ENCODE measurements around the gene SLC6A3. TPM values are rescaled to one million over a fixed set of nuclear protein-coding genes. Genes with fewer than 3 reads are reported as not detected.

Gene SLC6A3
- total RNA-seq (under 1 TPM in 3 of 7 donors, not detected in 4; 0.09 to 0.27 (median 0.18) TPM), polyA plus RNA-seq (under 1 TPM; 0.02 to 0.06 (median 0.03) TPM)
- long read RNA-seq, donor 1, result 0 reads
- long read RNA-seq, donor 2, result 0 reads

DNA sequence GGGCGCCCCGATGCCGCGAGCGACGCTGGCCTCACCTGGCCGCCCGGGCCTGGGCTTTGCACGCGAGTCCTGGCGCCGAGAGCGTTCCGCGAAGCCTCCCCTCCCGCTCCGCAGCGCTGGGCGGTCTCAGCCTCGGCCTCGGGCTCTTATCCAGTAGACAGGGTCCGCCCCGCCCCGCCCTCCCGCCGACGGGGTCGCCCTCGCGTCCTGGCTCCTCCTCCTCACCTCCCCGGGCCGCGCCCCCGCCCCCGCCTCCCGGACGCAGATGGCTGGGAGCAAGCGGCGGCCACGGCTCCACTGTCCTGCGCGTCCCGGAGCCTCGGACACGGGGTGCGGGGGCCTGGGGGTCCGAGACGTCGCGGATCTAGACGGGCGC is at the start of gene SLC6A3:
Gene SLC6A3 (minus strand): TSS at position 128 of the 376 bp plus-strand sequence. CDS start 2,243 bp downstream, outside the sequence.
- peak within 1 kb of the TSS; percentile 7 to 62 (median 24) for H3K4me3 ChIP-seq
- no peak within 1 kb of the TSS for H3K27ac ChIP-seq

DNA sequence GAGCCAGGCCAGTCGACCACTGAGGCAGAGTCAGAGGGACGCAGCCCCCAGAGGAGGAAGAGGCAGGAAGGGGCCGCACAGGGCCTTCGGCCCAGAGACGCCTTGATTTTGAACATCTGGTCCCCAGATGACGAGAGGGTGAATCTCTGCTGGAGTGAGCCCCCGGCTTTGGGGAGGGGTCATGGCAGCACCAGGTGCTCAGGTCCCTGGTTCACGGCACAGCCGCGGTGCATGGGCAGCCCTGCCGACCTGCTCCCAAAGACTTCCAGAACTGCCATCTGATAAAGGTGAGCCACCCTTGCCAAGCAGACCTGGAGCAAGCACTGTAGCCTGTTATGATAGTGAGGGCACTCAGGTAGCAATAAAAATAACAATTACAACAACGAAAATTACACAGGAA is 48.7 kb upstream of the SLC6A3 start:
- peaks cover 0 to 90% (median 47%) of the 10 kb centered on the region in 6 donors for H3K36me3 ChIP-seq
- TF ChIP-seq, protein P1, sequence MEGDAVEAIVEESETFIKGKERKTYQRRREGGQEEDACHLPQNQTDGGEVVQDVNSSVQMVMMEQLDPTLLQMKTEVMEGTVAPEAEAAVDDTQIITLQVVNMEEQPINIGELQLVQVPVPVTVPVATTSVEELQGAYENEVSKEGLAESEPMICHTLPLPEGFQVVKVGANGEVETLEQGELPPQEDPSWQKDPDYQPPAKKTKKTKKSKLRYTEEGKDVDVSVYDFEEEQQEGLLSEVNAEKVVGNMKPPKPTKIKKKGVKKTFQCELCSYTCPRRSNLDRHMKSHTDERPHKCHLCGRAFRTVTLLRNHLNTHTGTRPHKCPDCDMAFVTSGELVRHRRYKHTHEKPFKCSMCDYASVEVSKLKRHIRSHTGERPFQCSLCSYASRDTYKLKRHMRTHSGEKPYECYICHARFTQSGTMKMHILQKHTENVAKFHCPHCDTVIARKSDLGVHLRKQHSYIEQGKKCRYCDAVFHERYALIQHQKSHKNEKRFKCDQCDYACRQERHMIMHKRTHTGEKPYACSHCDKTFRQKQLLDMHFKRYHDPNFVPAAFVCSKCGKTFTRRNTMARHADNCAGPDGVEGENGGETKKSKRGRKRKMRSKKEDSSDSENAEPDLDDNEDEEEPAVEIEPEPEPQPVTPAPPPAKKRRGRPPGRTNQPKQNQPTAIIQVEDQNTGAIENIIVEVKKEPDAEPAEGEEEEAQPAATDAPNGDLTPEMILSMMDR (IDR thresholded peaks at IDR 0.05 in 8 of 11, conservative IDR thresholded peaks at IDR 0.05 in 3 of 11), result no peak
- TF ChIP-seq POLR2AphosphoS5 (IDR thresholded peaks at IDR 0.05) (no peak), POLR2A (IDR thresholded peaks at IDR 0.05) (no peak)
- DNase-seq, result no peak
- no peaks in the 10 kb centered on the region for H3K27me3 ChIP-seq (replicated peaks in 1 of 7)
- H3K4me3 ChIP-seq, result peak overlapping the region in 5 of 8 donors; percentile 16 to 62 (median 30)
- H3K9me3 ChIP-seq, result no peaks in the 10 kb centered on the region
- H3K4me1 ChIP-seq, result peaks cover 42 to 100% (median 93%) of the 10 kb centered on the region in 6 donors
- 76 to 88% (median 80%) methylated on average over 12 of the region's 12 CpGs for WGBS, 5 donors
- intact Hi-C loops (cut with DNase I; ENCODE audit: low total_unique reads), result loop anchor here (5.0 kb wide), 1 partner anchor 33 kb away; no protein-coding TSS in a partner anchor
- H3K27ac ChIP-seq, result peak overlapping the region; percentile 67 to 96 (median 90)

More for the DNA sequence above, at the start of gene SLC6A3:
- H3K27me3 ChIP-seq (replicated peaks in 1 of 7), result peaks cover 15 to 79% (median 65%) of the 10 kb centered on the region in 7 donors
- intact Hi-C loops (cut with DNase I; ENCODE audit: low total_unique reads), result no loop called here
- H3K36me3 ChIP-seq, result no peaks in the 10 kb centered on the region
- WGBS, 5 donors, result 0 to 3% (median 1%) methylated on average over 1 to 52 of the region's 52 CpGs; no CpG with 5 or more reads in 1 of the 5 donors
- peaks cover 10 to 35% (median 24%) of the 10 kb centered on the region in 6 donors for H3K4me1 ChIP-seq
- TF ChIP-seq POLR2AphosphoS5 (IDR thresholded peaks at IDR 0.05), result peak in 1 of 3 donors; percentile 30
- TF ChIP-seq, protein P1 (IDR thresholded peaks at IDR 0.05 in 8 of 11, conservative IDR thresholded peaks at IDR 0.05 in 3 of 11), result no peak
- peaks cover 0 to 5% (median 0%) of the 10 kb centered on the region in 8 donors for H3K9me3 ChIP-seq
- DNase-seq, result no peak

DNA sequence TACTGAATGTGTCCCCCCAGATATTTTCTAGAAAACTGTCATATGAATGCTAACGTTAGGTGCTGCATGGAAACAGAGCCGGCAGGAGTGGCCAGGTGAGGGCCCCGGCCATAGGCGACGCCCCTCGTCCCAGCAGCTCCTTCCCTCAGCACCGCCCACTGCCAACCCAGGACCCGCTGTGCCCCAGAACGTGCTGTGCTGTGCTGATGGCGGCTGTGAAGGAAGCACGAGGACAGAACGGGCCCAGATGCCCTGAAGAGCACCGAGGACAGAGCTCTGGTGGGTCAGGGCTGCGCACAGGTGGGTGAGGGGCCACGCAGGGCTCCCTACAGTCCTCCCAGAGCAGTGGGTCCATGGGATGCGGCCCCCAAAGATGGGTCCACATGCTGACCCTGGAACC is 48.2 kb upstream of the SLC6A3 start:
- TF ChIP-seq, protein P1 (IDR thresholded peaks at IDR 0.05 in 8 of 11, conservative IDR thresholded peaks at IDR 0.05 in 3 of 11), result no peak
- TF ChIP-seq POLR2A (IDR thresholded peaks at IDR 0.05) (no peak), POLR2AphosphoS5 (IDR thresholded peaks at IDR 0.05) (peak in 1 of 3 donors; percentile 5)
- Histone ChIP-seq H3K27ac (peak overlapping the region; percentile 67 to 96 (median 90)), H3K4me1 (peaks cover 41 to 100% (median 93%) of the 10 kb centered on the region in 6 donors), H3K27me3 (replicated peaks in 1 of 7) (no peaks in the 10 kb centered on the region), H3K4me3 (peak overlapping the region in 4 of 8 donors; percentile 16 to 62 (median 32)), H3K36me3 (peaks cover 0 to 90% (median 51%) of the 10 kb centered on the region in 6 donors), H3K9me3 (no peaks in the 10 kb centered on the region)
- intact Hi-C loops (cut with DNase I; ENCODE audit: low total_unique reads), result loop anchor here (5.0 kb wide), 1 partner anchor 34 kb away; no protein-coding TSS in a partner anchor
- DNase-seq, result no peak
- 86 to 99% (median 93%) methylated on average over 7 to 16 of the region's 16 CpGs for WGBS, 5 donors

DNA sequence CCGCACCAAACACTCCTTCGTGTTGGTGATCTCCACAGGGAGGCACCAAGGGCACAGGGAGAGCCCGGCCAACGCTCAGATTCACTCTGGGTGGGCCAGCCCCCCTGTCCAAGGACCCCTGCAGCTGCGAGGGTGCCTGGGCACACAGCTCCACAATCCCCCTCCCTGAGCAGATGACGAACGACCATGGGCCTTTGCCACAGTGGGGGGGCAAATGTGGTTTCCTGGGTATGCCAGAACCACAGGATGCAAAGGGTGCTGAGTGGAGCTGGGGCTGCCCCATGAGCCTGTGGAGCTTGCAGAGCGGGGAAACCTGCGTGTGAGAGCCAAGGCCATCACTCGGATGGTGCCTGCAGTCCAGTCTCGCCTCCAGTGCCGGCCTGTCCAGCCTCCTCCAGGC is 47.5 kb upstream of the SLC6A3 start:
- WGBS, 5 donors, result 55 to 63% (median 56%) methylated on average over 10 to 12 of the region's 12 CpGs
- DNase-seq, result no peak
- H3K4me1 ChIP-seq, result peaks cover 34 to 100% (median 93%) of the 10 kb centered on the region in 6 donors
- TF ChIP-seq POLR2AphosphoS5 (IDR thresholded peaks at IDR 0.05) (peak; percentile 56 to 67 (median 65)), POLR2A (IDR thresholded peaks at IDR 0.05) (no peak)
- peak overlapping the region in 3 of 8 donors; percentile 16 to 62 (median 35) for H3K4me3 ChIP-seq
- no peaks in the 10 kb centered on the region for H3K9me3 ChIP-seq
- intact Hi-C loops (cut with DNase I; ENCODE audit: low total_unique reads), result loop anchor here (5.0 kb wide), 1 partner anchor 35 kb away; no protein-coding TSS in a partner anchor
- H3K27ac ChIP-seq, result peak overlapping the region in 7 of 8 donors; percentile 85 to 96 (median 92)
- peaks cover 0 to 93% (median 57%) of the 10 kb centered on the region in 6 donors for H3K36me3 ChIP-seq
- no peaks in the 10 kb centered on the region for H3K27me3 ChIP-seq (replicated peaks in 1 of 7)

Measured in spleen (tissue), 13 donors.